Lower lobe of right lung (tissue), 2 donors: ENCODE data around the gene CDH22. TPM values are rescaled to one million over a fixed set of nuclear protein-coding genes. Genes with fewer than 3 reads are reported as not detected.

Source experiments
- ATAC-seq, 2 donors: fragments of 200-7000 bp; cut with Tn5 transposase; one replicate each; pipeline ENCODE4 v1.9.1; 2020 to 2022; ENCODE audit warnings: mild to moderate bottlenecking in 2 of 2, moderate library complexity in 2 of 2
- DNase-seq: peaks from one replicate; pipeline ENCODE4 v3.0.0-alpha.2; 2020
- H3K27ac ChIP-seq: fragments of 200-600 bp; one replicate; pipeline ENCODE4 v1.8.0; 2022
- H3K27me3 ChIP-seq: fragments of 200-600 bp; one replicate; pipeline ENCODE4 v1.8.0; 2022; ENCODE audit warnings: low read depth
- H3K36me3 ChIP-seq: fragments of 200-600 bp; one replicate; pipeline ENCODE4 v1.8.0; 2022; ENCODE audit warnings: mild to moderate bottlenecking
- H3K4me1 ChIP-seq: fragments of 200-600 bp; one replicate; pipeline ENCODE4 v1.8.0; 2022
- H3K4me3 ChIP-seq: fragments of 200-600 bp; one replicate; pipeline ENCODE4 v1.8.0; 2022; ENCODE audit warnings: mild to moderate bottlenecking
- H3K9me3 ChIP-seq: fragments of 200-600 bp; one replicate; pipeline ENCODE4 v1.8.0; 2022
- intact Hi-C: fragments of 100-400 bp; cut with DNase I; formaldehyde crosslinking; loops from one replicate; pipeline ENCODE4 v1.11.0; 2022
- total RNA-seq: library from RNA; stranded (reverse); fragmentation: NEBNext Ultra II Directional; extraction: Animal tissue kit (Norgen Biotek cat#: 25700); gene quantifications from one replicate; pipeline ENCODE4 v1.2.1, GENCODE V29; 2021
- TF ChIP-seq, protein P1 (sequence below): fragments of 200-600 bp; IDR thresholded peaks from one replicate; pipeline ENCODE4 v1.8.0; 2022; ENCODE audit warnings: antibody characterized with exemption, mild to moderate bottlenecking
- donor health status: DM: no; HTN: yes; CAD: no; lungs with severe emphysema.

Gene CDH22
- total RNA-seq, 1 donor from 2014 or later, result 0.35 TPM

DNA sequence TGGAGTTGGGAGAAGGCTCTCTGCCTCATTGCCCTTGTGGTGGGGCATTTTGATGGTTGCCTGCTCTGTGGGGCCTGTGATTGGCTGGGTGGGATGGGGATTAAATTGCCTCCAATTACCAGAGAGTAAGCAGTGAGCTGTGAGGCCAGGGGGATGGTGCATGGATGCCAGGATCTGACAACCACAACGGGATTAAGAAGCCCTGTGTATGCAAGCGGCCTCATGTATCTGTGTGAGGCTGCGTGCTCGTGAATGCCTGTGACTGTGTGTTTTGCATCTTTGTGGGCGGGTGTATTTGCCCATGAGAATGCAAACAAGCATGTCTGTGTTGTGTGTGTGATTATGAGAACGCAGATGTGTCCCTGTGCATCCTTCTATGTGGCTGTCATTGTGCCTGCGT is 144.0 kb downstream of the CDH22 start:
- ATAC-seq, result no peak
- Histone ChIP-seq H3K9me3 (no peaks in the 10 kb centered on the region), H3K4me3 (no peak overlapping the region), H3K27me3 (peaks cover 48% of the 10 kb centered on the region), H3K36me3 (no peaks in the 10 kb centered on the region), H3K4me1 (no peaks in the 10 kb centered on the region), H3K27ac (no peak overlapping the region)
- TF ChIP-seq, protein P1, sequence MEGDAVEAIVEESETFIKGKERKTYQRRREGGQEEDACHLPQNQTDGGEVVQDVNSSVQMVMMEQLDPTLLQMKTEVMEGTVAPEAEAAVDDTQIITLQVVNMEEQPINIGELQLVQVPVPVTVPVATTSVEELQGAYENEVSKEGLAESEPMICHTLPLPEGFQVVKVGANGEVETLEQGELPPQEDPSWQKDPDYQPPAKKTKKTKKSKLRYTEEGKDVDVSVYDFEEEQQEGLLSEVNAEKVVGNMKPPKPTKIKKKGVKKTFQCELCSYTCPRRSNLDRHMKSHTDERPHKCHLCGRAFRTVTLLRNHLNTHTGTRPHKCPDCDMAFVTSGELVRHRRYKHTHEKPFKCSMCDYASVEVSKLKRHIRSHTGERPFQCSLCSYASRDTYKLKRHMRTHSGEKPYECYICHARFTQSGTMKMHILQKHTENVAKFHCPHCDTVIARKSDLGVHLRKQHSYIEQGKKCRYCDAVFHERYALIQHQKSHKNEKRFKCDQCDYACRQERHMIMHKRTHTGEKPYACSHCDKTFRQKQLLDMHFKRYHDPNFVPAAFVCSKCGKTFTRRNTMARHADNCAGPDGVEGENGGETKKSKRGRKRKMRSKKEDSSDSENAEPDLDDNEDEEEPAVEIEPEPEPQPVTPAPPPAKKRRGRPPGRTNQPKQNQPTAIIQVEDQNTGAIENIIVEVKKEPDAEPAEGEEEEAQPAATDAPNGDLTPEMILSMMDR, result no peak
- intact Hi-C loops, result no loop called here
- DNase-seq, result no peak

DNA sequence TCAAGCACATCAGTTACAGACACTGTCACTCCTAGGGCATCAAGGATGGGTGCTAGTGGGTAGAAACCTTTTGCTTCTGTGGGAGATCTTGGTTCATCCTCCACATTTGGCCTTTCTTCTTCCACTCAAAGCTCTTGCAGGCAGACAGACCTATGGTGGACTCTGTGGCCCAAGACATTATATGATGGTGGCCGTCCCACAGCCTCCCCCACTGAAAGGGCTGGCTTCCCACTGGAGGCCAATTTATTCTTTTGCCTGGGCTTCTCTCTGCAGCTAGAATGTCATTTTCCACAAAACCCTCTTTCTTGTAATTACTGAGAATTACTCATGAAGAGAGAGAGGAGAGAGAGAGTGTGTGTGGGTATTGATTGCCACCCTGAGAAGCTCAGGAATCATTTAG is 146.4 kb downstream of the CDH22 start:
- Histone ChIP-seq H3K4me3 (no peak overlapping the region), H3K9me3 (no peaks in the 10 kb centered on the region), H3K36me3 (no peaks in the 10 kb centered on the region), H3K27me3 (peaks cover 47% of the 10 kb centered on the region), H3K27ac (no peak overlapping the region), H3K4me1 (no peaks in the 10 kb centered on the region)
- TF ChIP-seq, protein P1, result no peak
- ATAC-seq, result no peak
- no peak for DNase-seq
- intact Hi-C loops, result no loop called here

DNA sequence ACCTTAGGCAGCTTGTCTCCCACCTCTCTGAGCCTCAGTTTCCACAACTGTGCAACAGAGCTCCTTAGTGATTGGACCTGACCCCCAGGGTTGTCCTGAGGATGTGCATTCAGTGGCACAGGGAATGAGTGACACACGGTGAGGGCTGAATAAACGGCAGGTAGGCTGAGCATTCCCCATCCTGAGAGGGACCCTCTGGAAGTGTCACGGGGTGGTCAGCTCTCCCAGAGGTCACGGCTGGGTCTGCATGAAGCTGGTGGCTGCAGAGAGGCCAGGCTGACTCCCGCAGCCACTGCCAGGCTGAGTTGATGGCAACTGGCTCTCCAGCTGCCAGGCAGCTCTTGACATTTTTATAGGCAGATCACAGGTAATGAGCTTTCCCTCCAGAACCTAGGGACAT is 147.6 kb downstream of the CDH22 start:
- intact Hi-C loops, result no loop called here
- peaks cover 36% of the 10 kb centered on the region for H3K27me3 ChIP-seq
- no peak overlapping the region for H3K27ac ChIP-seq
- ATAC-seq (no peak), DNase-seq (no peak)
- H3K9me3 ChIP-seq, result no peaks in the 10 kb centered on the region
- H3K4me3 ChIP-seq, result no peak overlapping the region
- TF ChIP-seq, protein P1, result no peak
- no peaks in the 10 kb centered on the region for H3K4me1 ChIP-seq
- no peaks in the 10 kb centered on the region for H3K36me3 ChIP-seq

DNA sequence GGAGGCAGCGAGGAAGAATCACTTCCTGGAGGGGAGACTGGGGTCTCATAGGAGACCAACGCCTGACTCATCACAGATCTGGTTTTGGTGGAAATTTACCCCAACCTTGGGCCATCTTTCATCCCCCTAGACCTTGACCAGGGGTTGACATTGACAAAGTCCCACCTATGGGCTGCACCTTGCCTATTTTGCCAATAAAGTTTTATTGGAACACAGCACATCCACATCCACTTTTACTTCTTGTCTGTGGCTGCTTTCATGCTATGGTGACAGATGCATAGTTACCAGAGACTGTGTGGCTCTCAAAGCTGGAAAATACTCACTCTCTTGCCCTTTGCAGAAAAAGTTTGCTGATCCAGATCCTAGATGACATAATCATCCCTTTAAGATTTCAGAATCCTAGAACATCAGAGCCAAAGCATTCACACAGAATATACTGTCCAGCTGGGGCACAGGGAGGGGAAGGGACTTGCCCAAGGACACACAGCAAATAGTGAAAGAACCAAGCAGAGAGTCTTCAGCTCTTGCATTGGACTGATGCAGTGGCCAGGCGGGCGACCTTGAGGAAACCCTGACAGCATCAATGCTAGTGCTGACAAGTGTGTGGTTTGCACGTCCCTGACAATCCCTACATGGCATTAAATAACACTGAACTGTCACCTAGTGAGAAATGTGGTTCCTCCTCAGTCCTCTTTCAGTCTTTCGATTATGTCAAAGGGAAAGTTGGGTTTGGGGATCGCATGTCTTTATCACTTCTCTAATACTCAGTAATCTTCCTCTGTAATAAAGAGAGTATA is 149.0 kb downstream of the CDH22 start:
- Histone ChIP-seq H3K9me3 (no peaks in the 10 kb centered on the region), H3K27me3 (peaks cover 35% of the 10 kb centered on the region), H3K4me3 (no peak overlapping the region), H3K27ac (no peak overlapping the region), H3K36me3 (no peaks in the 10 kb centered on the region), H3K4me1 (no peaks in the 10 kb centered on the region)
- TF ChIP-seq, protein P1, result no peak
- intact Hi-C loops, result no loop called here
- ATAC-seq, result no peak
- no peak for DNase-seq

DNA sequence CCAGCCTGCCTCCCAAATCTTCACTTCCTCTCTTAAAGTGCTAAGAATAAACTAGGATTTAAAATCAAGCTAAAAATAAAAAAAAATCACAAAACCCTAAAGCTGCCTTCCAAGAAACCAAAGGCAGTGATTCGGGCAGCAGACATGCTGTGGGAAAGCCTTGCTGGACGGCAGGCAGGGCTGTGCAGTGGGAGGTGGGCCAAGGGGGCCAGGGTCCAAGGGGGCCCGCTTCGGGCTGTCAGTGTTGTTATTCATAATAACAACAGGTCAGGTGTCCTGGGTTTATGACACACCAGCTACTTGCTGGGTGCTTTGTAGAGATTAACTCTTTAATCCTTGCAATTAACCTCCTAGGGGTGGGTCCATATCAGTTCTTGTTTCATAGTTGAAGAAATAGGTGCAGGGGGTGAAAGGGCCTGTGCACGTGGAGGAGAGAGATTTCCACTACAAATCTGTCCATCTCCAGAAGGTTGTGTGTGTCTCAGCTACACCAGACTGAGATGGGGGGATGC is 149.8 kb downstream of the CDH22 start:
- no peak overlapping the region for H3K4me3 ChIP-seq
- ATAC-seq, result no peak
- peaks cover 41% of the 10 kb centered on the region for H3K27me3 ChIP-seq
- no peaks in the 10 kb centered on the region for H3K36me3 ChIP-seq
- no peaks in the 10 kb centered on the region for H3K9me3 ChIP-seq
- no peaks in the 10 kb centered on the region for H3K4me1 ChIP-seq
- TF ChIP-seq, protein P1, result no peak
- no peak for DNase-seq
- intact Hi-C loops, result no loop called here
- H3K27ac ChIP-seq, result no peak overlapping the region
